Keratinocyte (primary cell): ENCODE data around the gene ZBTB5.
"Not testable (repeated sequence)": the region's sequence is repeated elsewhere in the genome, so short reads cannot be mapped to it uniquely, and the experiment has no call there.

ENCODE experiments used
- CTCF ChIP-seq, 3 experiments: IDR thresholded peaks in 1 of 3; conservative IDR thresholded peaks in 1 of 3; optimal IDR thresholded peaks in 1 of 3; 2 replicates in 2 of 3; 3 replicates in 1 of 3; pipeline versions ENCODE3 to v1.5.1; 2011; ENCODE audit warnings: low read length in 3 of 3, mild to moderate bottlenecking in 3 of 3, moderate library complexity in 2 of 3, control low read depth in 1 of 3, inconsistent platforms in 1 of 3; ENCODE audit not compliant: insufficient read depth in 2 of 3; ENCODE audit errors: extremely low read depth in 1 of 3
- EZH2 ChIP-seq: IDR thresholded peaks from one replicate; pipeline ENCODE4 v1.6.1; 2012; ENCODE audit warnings: inconsistent platforms, mild to moderate bottlenecking, low read length, moderate library complexity

DNA sequence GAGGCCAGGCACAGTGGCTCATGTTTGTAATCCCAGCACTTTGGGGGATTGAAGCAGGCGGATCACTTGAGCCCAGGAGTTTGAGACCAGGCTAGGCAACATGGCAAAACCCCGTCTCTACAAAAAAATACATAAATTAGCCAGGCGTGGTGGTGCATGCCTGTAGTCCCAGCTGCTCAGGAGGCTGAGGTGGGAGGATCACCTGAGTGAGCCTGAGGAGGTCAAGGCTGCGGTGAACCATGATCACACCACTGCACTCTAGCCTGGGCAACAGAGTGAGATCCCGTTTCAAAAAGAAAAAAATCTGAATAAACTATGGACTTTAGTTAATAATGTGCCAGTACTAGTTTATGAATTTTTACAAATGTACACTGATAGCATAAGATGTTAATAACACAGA, 44.8 kb upstream of the ZBTB5 start:
- TF ChIP-seq CTCF (optimal IDR thresholded peaks at IDR 0.05 in 1 of 3, IDR thresholded peaks at IDR 0.05 in 1 of 3, conservative IDR thresholded peaks at IDR 0.05 in 1 of 3; ENCODE audit: extremely low read depth in 1 of 3, insufficient read depth in 2 of 3, low read length in 3 of 3); EZH2: not testable (repeated sequence)
